Endothelial cell of umbilical vein (primary cell): ENCODE measurements around the gene ANKS1A. TPM values are rescaled to one million over a fixed set of nuclear protein-coding genes. Genes with fewer than 3 reads are reported as not detected.
"Not testable (repeated sequence)": the region's sequence is repeated elsewhere in the genome, so short reads cannot be mapped to it uniquely, and the experiment has no call there.

Experiments
- BruUV-seq: library from RNA; stranded (reverse); fragments of 400-500 nt; replicated peaks from 2 replicates; lab custom pipeline; 2021; lab: Mats Ljungman, UMichigan
- CTCF ChIA-PET: fragments of 300-600, 350-600 bp; sonication (Branson Sonifier 250); formaldehyde crosslinking; loops from one replicate; lab custom pipeline; 2021; ENCODE audit warnings: antibody characterized with exemption, inconsistent platforms; lab: Charles Lee
- POLR2A ChIA-PET: fragments of 300-600, 350-600 bp; sonication (Branson Sonifier 250); formaldehyde crosslinking; loops from one replicate; lab custom pipeline; 2021; ENCODE audit warnings: antibody characterized with exemption, inconsistent platforms; lab: Charles Lee
- DNase-seq: peaks from one replicate; pipeline ENCODE4 v3.0.0-alpha.2; 2011; ENCODE audit warnings: low read depth, low spot score
- FAIRE-seq: peaks from 2 replicates; lab custom pipeline; 2011; peaks lifted over from hg19 to GRCh38; lab: Jason Lieb, UNC
- H2AFZ ChIP-seq: 2 replicates; pipeline ENCODE4 v1.6.0; 2012; ENCODE audit warnings: low read depth, low read length, control low read depth, inconsistent platforms
- H3K27ac ChIP-seq: 2 replicates; pipeline ENCODE4 v1.5.1; 2011; ENCODE audit warnings: low read depth, mild to moderate bottlenecking, control low read depth, low read length, moderate library complexity; ENCODE audit not compliant: insufficient read depth
- H3K27me3 ChIP-seq, 2 experiments: 2 replicates each; pipeline versions ENCODE4 v1.6.0 to v1.6.1; 2011; ENCODE audit warnings: low read length in 2 of 2, mixed read lengths in 1 of 2; ENCODE audit not compliant: control insufficient read depth in 2 of 2, insufficient read depth in 2 of 2
- H3K36me3 ChIP-seq, 2 experiments: 2 replicates in 1 of 2; 3 replicates in 1 of 2; pipeline ENCODE4 v1.5.1; 2011; ENCODE audit warnings: low read length in 2 of 2, mild to moderate bottlenecking in 1 of 2, moderate library complexity in 1 of 2; ENCODE audit not compliant: control insufficient read depth in 2 of 2, insufficient read depth in 2 of 2; ENCODE audit errors: extremely low read depth in 1 of 2
- H3K4me1 ChIP-seq: 3 replicates; pipeline ENCODE4 v1.5.1; 2011; ENCODE audit warnings: mild to moderate bottlenecking, low read length; ENCODE audit not compliant: control insufficient read depth, insufficient read depth; ENCODE audit errors: extremely low read depth
- H3K4me2 ChIP-seq: 2 replicates; pipeline ENCODE4 v1.6.1; 2011; ENCODE audit warnings: low read length, control low read depth, mixed read lengths; ENCODE audit not compliant: insufficient read depth
- H3K4me3 ChIP-seq, 3 experiments: fragments of 200-600 bp in 1 of 3; sonication (generic), shearing (Covaris generic) in 1 of 3; replicated peaks in 1 of 3; 2 replicates each; pipeline ENCODE4 v1.5.1; 2011 to 2016; ENCODE audit warnings: control low read depth in 3 of 3, low read length in 3 of 3, mild to moderate bottlenecking in 2 of 3, inconsistent platforms in 1 of 3, low read depth in 1 of 3, moderate library complexity in 1 of 3; ENCODE audit not compliant: insufficient read depth in 1 of 3
- H3K79me2 ChIP-seq: 2 replicates; pipeline ENCODE4 v1.6.0; 2012; ENCODE audit warnings: low read length, inconsistent platforms; ENCODE audit not compliant: control insufficient read depth, insufficient read depth
- H3K9ac ChIP-seq: replicated peaks from 2 replicates; pipeline ENCODE3; 2011; ENCODE audit warnings: low read length, control low read depth; ENCODE audit not compliant: insufficient read depth; ENCODE audit errors: extremely low read depth
- H3K9me1 ChIP-seq: replicated peaks from 3 replicates; pipeline ENCODE4 v1.6.0; 2011; ENCODE audit warnings: mild to moderate bottlenecking, low read length; ENCODE audit not compliant: control insufficient read depth, insufficient read depth; ENCODE audit errors: extremely low read depth
- H3K9me3 ChIP-seq: replicated peaks from 2 replicates; pipeline ENCODE4 v1.5.1; 2012; ENCODE audit warnings: low read length, inconsistent platforms; ENCODE audit not compliant: control insufficient read depth, insufficient read depth
- H4K20me1 ChIP-seq: replicated peaks from 2 replicates; pipeline ENCODE3; 2011; ENCODE audit warnings: mild to moderate bottlenecking, low read length; ENCODE audit not compliant: control insufficient read depth, insufficient read depth; ENCODE audit errors: extremely low read depth
- CTCF ChIP-seq, 2 donors: IDR thresholded peaks; 1 replicate in 1 of 2; 2 replicates in 1 of 2; pipeline ENCODE4 v1.5.1; 2011; ENCODE audit warnings: low read length in 2 of 2, mild to moderate bottlenecking in 2 of 2, moderate library complexity in 2 of 2, control low read depth in 1 of 2, inconsistent platforms in 1 of 2, low read depth in 1 of 2; ENCODE audit not compliant: insufficient read depth in 1 of 2; ENCODE audit errors: extremely low read depth in 1 of 2
- FOS ChIP-seq: IDR thresholded peaks from 2 replicates; pipeline ENCODE4 v1.6.1; 2011; ENCODE audit warnings: mild to moderate bottlenecking, low read length, moderate library complexity, borderline replicate concordance; ENCODE audit not compliant: insufficient read depth
- GATA2 ChIP-seq: IDR thresholded peaks from 2 replicates; pipeline ENCODE4 v1.7.0; 2011; ENCODE audit warnings: low read depth, mild to moderate bottlenecking, moderate library complexity, mixed read lengths, low read length; ENCODE audit not compliant: insufficient read length, insufficient read depth
- JUN ChIP-seq: IDR thresholded peaks from 2 replicates; pipeline ENCODE4 v1.6.1; 2011; ENCODE audit warnings: borderline replicate concordance, low read depth; ENCODE audit not compliant: insufficient read length, insufficient read depth
- MAX ChIP-seq: IDR thresholded peaks from 2 replicates; pipeline ENCODE4 v1.6.1; 2011; ENCODE audit not compliant: insufficient read depth, insufficient read length
- MYC ChIP-seq: IDR thresholded peaks from one replicate; pipeline ENCODE4 v1.6.1; 2011; ENCODE audit warnings: mild to moderate bottlenecking, low read depth, low read length
- POLR2A ChIP-seq: IDR thresholded peaks from 2 replicates; pipeline ENCODE4 v1.6.1; 2012; ENCODE audit warnings: low read depth, mild to moderate bottlenecking, control low read depth, low read length
- POLR2AphosphoS5 ChIP-seq: IDR thresholded peaks from 2 replicates; pipeline ENCODE4 v1.6.1; 2012; ENCODE audit warnings: low read depth, mild to moderate bottlenecking, control low read depth, low read length, moderate library complexity; ENCODE audit not compliant: insufficient read depth
- dilution Hi-C: fragments of 300-500 bp; cut with MboI; formaldehyde crosslinking; loops from one replicate; pipeline ENCODE4 v1.15.0; 2019; ENCODE audit warnings: low sequenced_read_pairs; ENCODE audit not compliant: extremely low pct_ligation_motif_present
- intact Hi-C: fragments of 100-400 bp; cut with micrococcal nuclease; formaldehyde crosslinking; loops from one replicate; pipeline ENCODE4 v1.10.0; 2022
- polyA plus RNA-seq, 4 experiments: library from polyadenylated mRNA; depleted of rRNA in 3 of 4; stranded (reverse) in 3 of 4; unstranded in 1 of 4; fragments of >200 nt; gene quantifications; 2 replicates each; pipeline versions ENCODE4 v1.2.1 to v1.2.3, GENCODE V29; 2011 to 2012; ENCODE audit warnings: missing spikeins in 1 of 4
- total RNA-seq: library from RNA; stranded (reverse); gene quantifications from 2 replicates; pipeline ENCODE4 v1.2.3, GENCODE V29; 2021

The ANKS1A gene
- total and polyA plus RNA-seq, 2 donors (not counting 3 experiments of a cell fraction or from before 2014, with no cell fraction given): 8.9 to 26.1 TPM

- CTCF ChIA-PET: interaction anchor here (1.5 to 1.6 kb wide), 2 partner anchors 8 to 121 kb away, joined by 3 to 7 read pairs; no protein-coding TSS in a partner anchor
- intact Hi-C loops, H3K9me3 ChIP-seq, H2AFZ ChIP-seq, DNase-seq, H3K4me3 ChIP-seq, H3K27ac ChIP-seq, dilution Hi-C loops, H3K4me1 ChIP-seq, H4K20me1 ChIP-seq, FAIRE-seq, H3K79me2 ChIP-seq, POLR2A ChIA-PET, BruUV-seq, H3K9me1 ChIP-seq, H3K27me3 ChIP-seq, H3K9ac ChIP-seq, H3K4me2 ChIP-seq, H3K36me3 ChIP-seq: not testable (repeated sequence)
These were observed 218.7 kb downstream of the ANKS1A start for GRCh38 chr6:35107761-35108160.

- H3K9me1 ChIP-seq: no peaks in the 10 kb centered on the region
- no peaks in the 10 kb centered on the region for H3K9me3 ChIP-seq
- no peak overlapping the region for H3K4me3 ChIP-seq
- H2AFZ ChIP-seq: no peak overlapping the region
- H3K4me2 ChIP-seq: no peak overlapping the region
- ChIA-PET POLR2A (no interaction called here), CTCF (no interaction called here)
- TF ChIP-seq CTCF (IDR thresholded peaks at IDR 0.05; ENCODE audit: extremely low read depth in 1 of 2, insufficient read depth in 1 of 2, low read depth in 1 of 2, low read length in 2 of 2): no peak
- no peak for TF ChIP-seq MAX
- no peak for TF ChIP-seq POLR2A
- no peak for TF ChIP-seq GATA2
- no peak for TF ChIP-seq MYC
- TF ChIP-seq JUN: no peak
- TF ChIP-seq FOS: no peak
- no peak for TF ChIP-seq POLR2AphosphoS5
- H3K4me1 ChIP-seq: no peaks in the 10 kb centered on the region
- H3K79me2 ChIP-seq: no peaks in the 10 kb centered on the region
- BruUV-seq: no TSS peak
- no peak overlapping the region for H3K9ac ChIP-seq
- dilution Hi-C loops (no loop called here), intact Hi-C loops (no loop called here)
- DNase-seq: no peak
- no peaks in the 10 kb centered on the region for H4K20me1 ChIP-seq
- H3K27ac ChIP-seq: no peak overlapping the region
- no peak for FAIRE-seq
- peaks cover 0 to 2% of the 10 kb centered on the region in 2 experiments for H3K27me3 ChIP-seq
- no peaks in the 10 kb centered on the region for H3K36me3 ChIP-seq
These were observed 219.3 kb downstream of the ANKS1A start for GRCh38 chr6:35108309-35108885.
